Measurements from ENCODE around the gene FUT8.

The FUT8 gene

GRCh38 chr14:65637780-65638179 is 225.2 kb downstream of the FUT8 start:
- Histone ChIP-seq H3K27ac (no peak overlapping the region), H3K36me3 (no peaks in the 10 kb centered on the region), H3K27me3 (ENCODE audit: insufficient read depth, low read depth, severe bottlenecking) (no peaks in the 10 kb centered on the region), H3K9me3 (ENCODE audit: severe bottlenecking) (no peaks in the 10 kb centered on the region), H3K4me3 (ENCODE audit: low read depth, low read length) (no peak overlapping the region)
- no peak for TF ChIP-seq CTCF (IDR thresholded peaks at IDR 0.05; ENCODE audit: low read depth, low read length)
- no peak for DNase-seq

- Histone ChIP-seq H3K27me3 (ENCODE audit: insufficient read depth, low read depth, severe bottlenecking) (no peaks in the 10 kb centered on the region), H3K27ac (no peak overlapping the region), H3K4me3 (ENCODE audit: low read depth, low read length) (no peak overlapping the region), H3K36me3 (no peaks in the 10 kb centered on the region), H3K9me3 (ENCODE audit: severe bottlenecking) (no peaks in the 10 kb centered on the region)
- no peak for DNase-seq
- TF ChIP-seq CTCF (IDR thresholded peaks at IDR 0.05; ENCODE audit: low read depth, low read length), result no peak
Measured at GRCh38 chr14:65639216-65639615, 226.7 kb downstream of the FUT8 start.

- no peak overlapping the region for H3K4me3 ChIP-seq (ENCODE audit: low read depth, low read length)
- DNase-seq, result no peak
- no peak for TF ChIP-seq CTCF (IDR thresholded peaks at IDR 0.05; ENCODE audit: low read depth, low read length)
Measured at GRCh38 chr14:65650826-65651225, 238.3 kb downstream of the FUT8 start.

GRCh38 chr14:65656554-65656953 is 244.0 kb downstream of the FUT8 start:
- DNase-seq, result no peak
- Histone ChIP-seq H3K36me3 (no peaks in the 10 kb centered on the region), H3K4me3 (ENCODE audit: low read depth, low read length) (no peak overlapping the region), H3K27me3 (ENCODE audit: insufficient read depth, low read depth, severe bottlenecking) (no peaks in the 10 kb centered on the region), H3K9me3 (ENCODE audit: severe bottlenecking) (no peaks in the 10 kb centered on the region), H3K27ac (no peak overlapping the region)
- TF ChIP-seq CTCF (IDR thresholded peaks at IDR 0.05; ENCODE audit: low read depth, low read length), result no peak

More at GRCh38 chr14:65650826-65651225, 238.3 kb downstream of the FUT8 start:
- H3K36me3 ChIP-seq, result no peaks in the 10 kb centered on the region
- H3K27ac ChIP-seq, result no peak overlapping the region
- no peaks in the 10 kb centered on the region for H3K9me3 ChIP-seq (ENCODE audit: severe bottlenecking)
- H3K27me3 ChIP-seq (ENCODE audit: insufficient read depth, low read depth, severe bottlenecking), result no peaks in the 10 kb centered on the region

- Histone ChIP-seq H3K36me3 (no peaks in the 10 kb centered on the region), H3K9me3 (ENCODE audit: severe bottlenecking) (no peaks in the 10 kb centered on the region), H3K27me3 (ENCODE audit: insufficient read depth, low read depth, severe bottlenecking) (no peaks in the 10 kb centered on the region), H3K4me3 (ENCODE audit: low read depth, low read length) (no peak overlapping the region), H3K27ac (no peak overlapping the region)
- no peak for TF ChIP-seq CTCF (IDR thresholded peaks at IDR 0.05; ENCODE audit: low read depth, low read length)
- DNase-seq, result no peak
Measured at GRCh38 chr14:65658202-65658601, 245.7 kb downstream of the FUT8 start.

- DNase-seq, result no peak
- TF ChIP-seq CTCF (IDR thresholded peaks at IDR 0.05; ENCODE audit: low read depth, low read length), result no peak
- H3K9me3 ChIP-seq (ENCODE audit: severe bottlenecking), result no peaks in the 10 kb centered on the region
- no peaks in the 10 kb centered on the region for H3K27me3 ChIP-seq (ENCODE audit: insufficient read depth, low read depth, severe bottlenecking)
- no peak overlapping the region for H3K27ac ChIP-seq
- no peak overlapping the region for H3K4me3 ChIP-seq (ENCODE audit: low read depth, low read length)
- H3K36me3 ChIP-seq, result no peaks in the 10 kb centered on the region
Measured at GRCh38 chr14:65661865-65662264, 249.3 kb downstream of the FUT8 start.
